ENCODE measurements around the gene SWT1.

Gene SWT1

DNA sequence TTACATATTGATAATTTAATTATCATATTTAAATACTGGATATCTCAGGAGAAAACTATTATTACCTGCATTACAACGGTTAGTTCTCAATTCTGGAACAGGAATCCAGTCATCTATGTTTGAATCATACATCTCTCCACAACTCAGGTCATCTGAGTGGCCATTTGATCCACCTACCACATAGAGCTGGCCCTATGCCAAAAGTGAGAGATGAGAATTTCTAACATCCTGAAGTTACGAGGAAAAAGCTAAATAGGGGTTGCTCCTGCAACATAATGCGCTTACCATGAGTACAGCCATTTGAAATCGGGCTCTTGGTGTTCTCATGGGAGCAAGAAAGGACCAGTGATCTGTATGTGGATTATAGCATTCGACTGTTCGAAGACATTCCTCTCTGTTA is 143.2 kb downstream of the SWT1 start:
- no peak for DNase-seq (ENCODE audit: extremely low spot score)
- ChIA-PET CTCF (interaction anchor here (2.3 kb wide), 1 partner anchor 17 kb away, joined by 8 read pairs; the partner anchor contains the start of gene IVNS1ABP), POLR2A (no interaction called here)
- TF ChIP-seq, protein P1, sequence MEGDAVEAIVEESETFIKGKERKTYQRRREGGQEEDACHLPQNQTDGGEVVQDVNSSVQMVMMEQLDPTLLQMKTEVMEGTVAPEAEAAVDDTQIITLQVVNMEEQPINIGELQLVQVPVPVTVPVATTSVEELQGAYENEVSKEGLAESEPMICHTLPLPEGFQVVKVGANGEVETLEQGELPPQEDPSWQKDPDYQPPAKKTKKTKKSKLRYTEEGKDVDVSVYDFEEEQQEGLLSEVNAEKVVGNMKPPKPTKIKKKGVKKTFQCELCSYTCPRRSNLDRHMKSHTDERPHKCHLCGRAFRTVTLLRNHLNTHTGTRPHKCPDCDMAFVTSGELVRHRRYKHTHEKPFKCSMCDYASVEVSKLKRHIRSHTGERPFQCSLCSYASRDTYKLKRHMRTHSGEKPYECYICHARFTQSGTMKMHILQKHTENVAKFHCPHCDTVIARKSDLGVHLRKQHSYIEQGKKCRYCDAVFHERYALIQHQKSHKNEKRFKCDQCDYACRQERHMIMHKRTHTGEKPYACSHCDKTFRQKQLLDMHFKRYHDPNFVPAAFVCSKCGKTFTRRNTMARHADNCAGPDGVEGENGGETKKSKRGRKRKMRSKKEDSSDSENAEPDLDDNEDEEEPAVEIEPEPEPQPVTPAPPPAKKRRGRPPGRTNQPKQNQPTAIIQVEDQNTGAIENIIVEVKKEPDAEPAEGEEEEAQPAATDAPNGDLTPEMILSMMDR (IDR thresholded peaks at IDR 0.05; ENCODE audit: control extremely low read depth, extremely low read depth, low read depth, missing control alignments), result no peak

DNA sequence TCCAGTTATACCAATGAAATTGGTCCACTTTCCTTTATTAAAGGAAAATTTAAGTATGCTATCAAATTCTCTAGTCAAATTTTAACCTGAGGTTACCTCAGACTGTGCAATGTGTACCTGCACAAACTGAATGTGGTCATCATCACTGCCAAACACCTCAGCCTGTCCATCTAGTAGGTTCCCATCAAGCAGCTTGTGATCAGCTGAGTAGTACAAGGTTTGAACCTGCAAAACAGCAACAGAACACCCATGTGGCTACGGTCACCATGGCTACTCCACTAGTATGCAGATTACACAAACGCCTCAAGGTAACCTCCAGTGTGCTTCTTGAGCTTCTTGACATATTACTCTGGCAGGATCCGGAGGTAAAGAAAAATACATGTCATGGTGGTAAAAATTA is 148.5 kb downstream of the SWT1 start:
- TF ChIP-seq, protein P1 (IDR thresholded peaks at IDR 0.05; ENCODE audit: control extremely low read depth, extremely low read depth, low read depth, missing control alignments), result no peak
- no peak for DNase-seq (ENCODE audit: extremely low spot score)
- CTCF ChIA-PET, result interaction anchor here (1.4 to 1.9 kb wide), 2 partner anchors 12 to 135 kb away, joined by 3 to 9 read pairs; no protein-coding TSS in a partner anchor
- POLR2A ChIA-PET, result interaction anchor here (1.2 kb wide), 1 partner anchor 12 kb away, joined by 3 read pairs; the partner anchor contains the start of gene IVNS1ABP

DNA sequence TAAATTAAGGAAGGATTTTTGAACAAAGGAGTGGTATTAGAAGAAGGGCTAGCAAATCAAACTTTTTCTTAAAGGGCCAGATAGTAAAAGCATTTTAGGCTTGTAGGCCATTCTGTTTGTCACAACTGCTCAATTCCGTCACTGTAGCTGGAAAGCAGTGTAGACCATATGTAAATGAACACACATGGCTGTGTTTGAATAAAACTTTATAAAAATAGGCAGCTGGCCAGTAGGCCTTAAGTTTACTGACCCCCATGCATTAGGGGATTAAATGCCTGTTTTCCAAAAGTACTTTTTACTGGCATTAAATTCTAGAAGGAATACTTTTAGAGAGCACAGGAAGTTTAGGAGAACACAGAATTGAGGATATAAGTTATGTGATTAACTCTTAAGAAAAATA is 151.2 kb downstream of the SWT1 start:
- ChIA-PET POLR2A (no interaction called here), CTCF (no interaction called here)
- TF ChIP-seq, protein P1 (IDR thresholded peaks at IDR 0.05; ENCODE audit: control extremely low read depth, extremely low read depth, low read depth, missing control alignments), result no peak
- DNase-seq (ENCODE audit: extremely low spot score), result no peak

DNA sequence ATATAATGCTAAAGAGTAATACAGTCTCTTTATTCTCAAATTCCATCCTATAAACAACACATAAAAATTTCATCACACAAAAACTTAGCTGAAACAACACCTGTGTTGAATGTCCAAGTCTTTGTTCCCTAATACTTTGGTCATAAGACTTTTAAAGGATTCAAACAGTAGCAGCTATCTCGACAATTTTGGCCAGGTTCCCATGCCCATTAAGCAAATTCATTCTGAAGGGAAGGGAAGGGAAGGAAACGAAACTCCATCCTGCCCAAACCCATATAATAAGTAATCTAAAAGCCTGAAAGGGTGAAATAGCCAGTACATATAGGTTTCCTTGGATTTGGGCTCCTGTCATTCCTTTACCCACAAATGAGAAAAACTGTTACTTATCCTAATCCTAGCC is 152.6 kb downstream of the SWT1 start:
- CTCF ChIA-PET, result interaction anchor here (1.4 kb wide), 1 partner anchor 11 kb away, joined by 4 read pairs; no protein-coding TSS in a partner anchor
- no peak for DNase-seq (ENCODE audit: extremely low spot score)
- TF ChIP-seq, protein P1 (IDR thresholded peaks at IDR 0.05; ENCODE audit: control extremely low read depth, extremely low read depth, low read depth, missing control alignments), result no peak
- POLR2A ChIA-PET, result no interaction called here

DNA sequence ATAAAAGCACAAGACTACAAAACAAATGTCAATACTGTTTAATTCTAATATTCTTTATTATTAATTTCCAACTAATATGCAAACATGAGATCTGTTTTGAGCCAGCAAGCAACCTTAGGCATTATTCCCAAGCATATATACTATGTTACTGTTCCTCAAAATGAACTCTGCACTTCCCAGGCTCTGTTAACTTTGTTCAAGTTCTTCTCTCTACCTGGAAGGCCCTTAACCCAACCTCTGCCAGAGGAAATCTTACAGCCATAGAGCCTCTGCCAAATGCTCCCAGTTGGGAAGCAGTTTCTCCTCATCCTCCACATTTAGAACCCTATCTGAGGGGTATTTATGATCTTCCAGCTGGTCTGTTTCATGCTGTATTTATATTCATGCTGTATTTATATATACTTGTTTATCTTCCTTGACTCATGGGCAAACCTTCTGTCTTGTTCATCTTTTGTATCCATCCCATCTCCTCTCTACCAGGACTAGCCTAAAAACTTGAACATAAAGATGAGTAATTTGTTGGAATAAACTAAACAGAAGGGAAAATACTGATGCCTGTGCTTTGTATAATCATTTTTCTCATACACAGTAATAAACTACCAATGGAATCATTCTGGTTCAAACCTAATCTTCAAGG is 154.7 kb downstream of the SWT1 start:
- ChIA-PET POLR2A (no interaction called here), CTCF (interaction anchor here (1.0 to 1.5 kb wide), 2 partner anchors 10 to 506 kb away, joined by 3 to 4 read pairs; no protein-coding TSS in a partner anchor)

DNA sequence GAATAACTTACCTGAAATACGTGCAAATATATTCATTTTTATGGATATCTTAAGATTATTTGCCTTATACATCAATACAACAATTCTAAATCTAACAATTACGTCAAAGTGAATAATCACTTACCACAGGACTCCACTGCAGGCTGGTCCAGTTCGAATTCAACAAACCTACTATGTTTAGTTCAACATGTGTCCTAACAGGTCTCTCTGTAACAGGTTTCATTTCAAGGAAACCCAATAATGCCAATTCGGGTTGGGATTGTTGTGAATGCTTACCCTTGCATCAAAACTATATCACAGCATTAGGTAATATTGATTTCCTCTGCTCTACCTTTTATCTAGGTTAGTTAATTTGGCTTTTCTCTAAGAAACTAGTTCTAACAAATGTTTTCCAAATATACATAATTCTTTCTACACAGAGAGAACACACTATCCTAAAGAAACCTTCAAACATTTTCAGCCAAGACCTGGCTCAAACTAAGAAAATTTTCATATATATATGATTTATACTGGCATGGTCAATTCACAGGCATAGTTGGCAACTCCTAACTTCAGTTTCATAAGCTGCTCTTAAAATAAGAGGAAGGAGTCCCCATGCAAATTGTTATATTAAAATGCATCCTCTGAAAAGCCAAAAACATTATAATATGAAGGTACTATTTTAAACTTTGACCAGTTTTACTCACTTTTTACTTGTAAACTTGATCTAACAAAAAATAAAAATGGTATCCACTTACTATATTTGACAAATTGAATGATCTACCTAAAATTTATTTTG is 155.6 kb downstream of the SWT1 start:
- ChIA-PET POLR2A (no interaction called here), CTCF (no interaction called here)
- DNase-seq (ENCODE audit: extremely low spot score), result no peak
- TF ChIP-seq, protein P1 (IDR thresholded peaks at IDR 0.05; ENCODE audit: control extremely low read depth, extremely low read depth, low read depth, missing control alignments), result no peak

More for the DNA sequence above, 154.7 kb downstream of the SWT1 start:
- TF ChIP-seq, protein P1 (IDR thresholded peaks at IDR 0.05; ENCODE audit: control extremely low read depth, extremely low read depth, low read depth, missing control alignments), result no peak
- no peak for DNase-seq (ENCODE audit: extremely low spot score)
